Activated naive CD4-positive, alpha-beta T cell (primary cell): ENCODE measurements around the gene RCOR1.
"Not testable (repeated sequence)": the region's sequence is repeated elsewhere in the genome, so short reads cannot be mapped to it uniquely, and the experiment has no call there.

Source experiments
- DNase-seq, 4 experiments: peaks; one replicate each; lab custom pipeline; 2025; lab: John Stamatoyannopoulos, UW

Gene RCOR1

DNA sequence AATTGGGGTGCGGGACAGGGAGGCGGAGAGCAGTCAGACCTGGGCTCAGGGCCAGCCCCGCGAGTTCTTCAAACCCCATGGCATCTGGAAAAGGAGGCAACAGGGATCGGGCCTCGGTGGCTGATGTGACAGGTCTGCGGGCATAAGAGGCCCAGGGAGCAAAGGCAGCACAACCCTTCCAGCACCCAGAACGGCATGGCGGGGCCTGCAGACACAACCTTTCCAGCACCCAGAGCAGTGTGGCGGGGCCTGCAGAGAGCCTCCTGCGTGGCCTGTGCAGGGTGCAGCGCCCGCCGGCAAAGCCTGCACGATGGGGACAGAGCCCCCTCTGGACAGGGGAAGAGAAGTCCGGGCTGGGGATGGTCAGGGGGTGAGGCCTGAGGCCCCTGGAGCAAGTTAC lies 158.6 kb downstream of the RCOR1 start:
- DNase-seq = no peak

DNA sequence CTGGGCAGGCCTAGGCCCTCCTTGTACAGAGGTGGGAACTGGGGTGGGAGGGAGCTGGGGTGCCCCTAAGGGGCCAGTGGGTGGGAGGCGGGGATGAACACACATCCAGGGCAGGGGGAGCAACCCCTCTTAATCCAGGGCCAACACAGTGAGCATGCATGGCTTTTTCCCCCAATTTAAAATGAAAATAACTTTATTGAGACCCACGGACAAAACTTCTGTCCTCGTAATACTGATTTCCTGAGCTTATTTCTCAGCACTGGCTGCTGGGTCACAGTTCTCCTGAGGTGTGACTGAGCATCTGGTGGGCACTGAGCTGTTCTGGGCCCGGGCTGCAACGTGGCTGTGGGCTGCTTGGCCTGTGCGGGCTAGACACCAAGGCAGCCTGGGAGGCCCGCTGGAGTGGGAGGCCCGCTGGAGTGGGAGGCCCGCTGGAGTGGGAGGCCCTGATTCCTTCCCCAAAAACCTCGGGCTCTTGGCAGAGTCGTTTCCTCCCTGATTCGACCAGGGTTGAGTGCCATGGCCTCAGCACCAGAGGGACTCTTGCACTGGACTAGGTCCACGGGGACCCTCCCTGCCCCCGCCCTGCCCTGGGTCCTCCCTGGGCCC lies 159.9 kb downstream of the RCOR1 start:
- no peak for DNase-seq

DNA sequence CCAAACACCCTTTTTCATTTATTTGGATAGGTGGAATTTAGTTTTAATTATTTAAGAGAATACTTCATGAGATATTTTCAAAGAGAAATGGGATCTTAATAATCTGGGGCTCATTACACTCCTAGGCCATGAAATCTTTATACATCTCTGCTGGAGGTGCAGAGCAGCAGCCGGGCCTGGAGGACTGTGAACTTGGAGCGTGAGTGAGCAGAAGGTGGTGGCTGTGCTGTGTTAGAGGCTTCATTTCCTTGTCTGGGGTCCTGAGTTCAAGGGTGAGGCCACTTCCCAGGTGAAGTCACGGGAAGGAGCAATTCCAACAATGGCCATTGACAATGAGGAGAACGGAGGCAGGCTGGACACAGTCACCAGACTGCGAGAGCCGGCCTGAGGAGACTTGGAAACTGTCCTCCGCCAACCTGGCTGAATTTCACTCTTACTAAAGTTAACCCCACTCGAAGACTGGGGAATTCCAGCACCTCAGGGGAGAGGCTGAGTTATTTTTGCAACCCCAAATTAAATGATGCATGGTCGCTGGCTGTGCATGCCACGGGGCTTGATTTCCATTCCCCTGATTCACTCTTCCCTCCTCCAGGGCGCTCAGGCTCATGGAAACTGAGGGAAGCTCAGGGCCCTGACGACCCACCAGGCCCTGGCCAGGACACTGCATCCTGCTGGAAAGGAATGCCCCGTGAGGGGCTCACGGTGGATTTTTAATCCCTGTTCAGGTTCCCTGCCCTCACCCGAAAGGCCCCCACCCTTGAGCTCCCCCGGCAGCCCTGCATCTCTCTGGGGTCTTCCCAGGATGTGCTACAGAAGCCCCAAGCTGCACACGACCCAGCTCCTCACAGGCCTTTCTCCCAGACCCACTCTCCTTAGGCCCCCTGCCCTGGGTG lies 162.2 kb downstream of the RCOR1 start:
- no peak for DNase-seq

DNA sequence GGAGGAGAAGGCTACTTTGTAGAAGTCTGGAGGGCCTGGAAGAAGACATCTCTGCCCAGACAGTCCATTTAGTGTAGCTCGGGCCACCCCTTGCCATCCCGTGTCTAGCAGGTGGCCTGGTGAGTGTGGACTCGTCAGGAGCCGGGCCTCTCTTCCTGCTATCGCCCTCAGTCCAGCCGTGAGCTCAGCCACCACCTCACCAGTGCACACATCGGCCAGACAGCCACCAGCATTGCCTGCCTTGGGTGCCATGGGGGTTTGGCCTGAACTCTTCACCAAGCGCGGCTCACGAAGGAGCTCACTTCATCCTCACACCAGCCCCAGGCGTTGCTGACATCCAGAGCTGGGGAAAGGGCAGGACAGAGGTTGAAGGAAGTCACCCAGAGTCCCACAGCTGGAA lies 165.2 kb downstream of the RCOR1 start:
- no peak for DNase-seq

DNA sequence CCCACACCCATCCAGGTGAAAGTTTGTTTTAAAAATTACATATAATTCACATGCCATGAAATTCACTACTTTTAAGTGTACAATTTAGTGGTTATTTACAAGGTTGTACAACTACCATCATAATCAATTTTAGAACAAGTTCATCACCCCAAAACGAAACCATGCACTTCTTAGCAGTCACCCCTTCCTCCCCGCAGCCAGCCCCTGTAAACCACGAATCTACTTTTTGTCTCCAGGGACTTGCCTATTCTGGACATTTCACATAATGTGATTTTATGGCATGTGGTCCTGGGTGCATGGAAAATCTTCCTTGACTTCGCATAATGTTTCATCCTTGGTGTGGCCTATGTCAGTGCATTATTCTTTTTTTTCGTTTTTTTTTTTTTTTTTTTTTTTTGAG lies 165.6 kb downstream of the RCOR1 start:
- DNase-seq = no peak

DNA sequence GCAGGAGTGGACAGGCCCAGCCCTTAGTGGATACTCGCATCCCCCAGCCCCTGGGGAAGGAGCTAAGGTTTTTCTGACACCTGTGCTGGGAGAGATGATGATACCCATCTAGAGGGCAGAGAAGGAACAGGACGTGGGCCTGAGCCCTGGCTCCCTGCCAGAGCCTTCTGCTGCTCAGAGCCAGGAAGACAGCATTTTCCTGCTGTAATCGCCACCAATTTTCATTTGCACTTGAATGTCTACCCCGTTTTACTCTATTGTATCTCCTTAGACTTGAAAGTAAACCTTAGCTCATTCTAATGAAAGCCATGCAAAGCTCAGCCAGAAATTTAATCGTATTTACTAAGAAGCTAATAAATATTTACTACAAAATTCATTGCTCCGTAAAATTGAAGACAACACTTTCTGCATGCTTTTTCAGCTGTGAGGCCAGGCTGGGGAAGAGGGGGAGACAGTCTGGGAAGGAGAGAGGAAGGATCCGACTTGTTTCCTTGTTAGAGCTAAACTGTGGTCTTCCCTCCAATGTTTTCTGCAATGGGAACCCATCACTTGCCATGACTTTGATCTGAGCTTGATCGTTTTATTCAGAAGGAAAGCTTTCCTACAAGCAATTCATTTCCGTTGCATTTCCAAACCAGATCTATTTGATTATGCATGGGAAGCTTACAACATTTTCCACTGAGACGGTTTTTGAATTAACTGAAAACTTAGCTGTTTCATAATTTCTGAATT lies 167.2 kb downstream of the RCOR1 start:
- no peak for DNase-seq

DNA sequence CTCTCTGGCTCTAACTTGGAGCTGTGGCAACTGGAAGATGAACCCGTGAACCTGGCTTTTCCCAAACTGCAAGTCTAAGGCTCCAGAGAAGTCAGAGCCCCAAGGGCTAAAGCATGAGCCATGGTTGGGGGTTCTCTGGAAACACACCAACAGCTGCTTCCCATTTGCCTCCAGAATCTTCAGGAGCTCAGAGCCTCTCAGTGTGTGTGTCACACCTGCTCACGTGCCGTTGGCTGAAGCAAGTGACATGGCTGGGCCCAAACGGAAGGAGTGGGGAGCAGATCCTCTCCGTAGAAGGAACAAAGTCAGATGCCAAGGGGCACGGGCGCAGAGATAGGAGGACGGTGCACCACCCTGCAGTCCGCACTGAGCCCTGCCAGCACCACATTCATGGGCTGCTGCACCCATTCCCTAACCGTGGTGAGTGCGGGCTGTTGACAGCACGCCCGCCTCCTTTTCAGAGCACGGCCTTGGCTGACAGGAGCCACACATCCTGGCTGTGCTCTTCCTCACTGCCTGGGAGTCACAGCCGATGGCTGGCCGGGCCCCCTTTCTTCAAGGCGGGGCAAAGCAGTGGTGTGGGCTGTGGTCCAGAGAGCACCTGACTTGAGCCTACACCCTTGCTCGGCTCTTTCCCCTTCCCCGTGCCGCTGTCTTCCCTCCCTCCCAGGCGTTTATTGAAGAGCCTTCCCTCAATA lies 168.2 kb downstream of the RCOR1 start:
- DNase-seq = no peak

DNA sequence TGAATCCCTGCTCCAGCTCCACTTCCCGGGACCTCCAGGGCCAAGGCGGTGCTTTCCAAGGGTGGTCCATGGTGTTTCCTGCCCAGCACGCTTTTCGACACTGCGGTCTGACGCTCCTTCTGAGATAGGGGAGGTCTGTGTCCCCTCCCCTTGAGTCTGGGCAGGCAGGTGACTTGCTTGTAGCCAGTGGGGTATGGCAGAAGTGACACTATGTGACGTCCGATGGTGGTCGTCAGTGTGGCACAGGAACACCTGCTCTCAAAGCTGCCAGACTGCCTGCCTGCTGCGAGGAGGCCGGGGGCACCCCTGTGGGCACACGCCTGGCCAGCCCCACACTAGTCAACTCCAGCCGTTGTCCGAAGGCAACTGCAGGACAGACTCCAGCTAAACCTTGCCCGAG lies 168.8 kb downstream of the RCOR1 start:
- no peak for DNase-seq

DNA sequence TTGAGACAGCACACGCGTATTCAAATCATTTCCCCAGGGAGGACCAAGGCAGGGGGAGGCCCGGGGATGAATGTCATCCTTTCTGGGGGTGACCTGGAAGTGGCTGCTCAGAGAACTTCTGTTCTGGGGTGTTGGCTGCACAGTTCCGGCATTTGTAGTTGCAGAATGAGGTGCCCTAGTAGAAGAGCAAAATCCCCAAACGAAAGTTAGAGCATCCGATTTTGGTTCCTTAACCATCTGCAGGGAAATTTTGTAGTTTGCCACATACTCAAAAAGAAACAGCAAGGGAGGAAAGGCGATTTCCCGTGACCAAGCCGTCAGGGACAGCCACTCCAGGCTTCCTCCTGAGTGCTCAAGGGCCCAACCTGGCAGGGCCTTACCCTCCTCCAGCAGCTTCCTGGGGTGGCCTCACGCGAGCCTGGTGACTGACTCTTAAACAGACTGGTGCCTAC lies 171.8 kb downstream of the RCOR1 start:
- no peak for DNase-seq

DNA sequence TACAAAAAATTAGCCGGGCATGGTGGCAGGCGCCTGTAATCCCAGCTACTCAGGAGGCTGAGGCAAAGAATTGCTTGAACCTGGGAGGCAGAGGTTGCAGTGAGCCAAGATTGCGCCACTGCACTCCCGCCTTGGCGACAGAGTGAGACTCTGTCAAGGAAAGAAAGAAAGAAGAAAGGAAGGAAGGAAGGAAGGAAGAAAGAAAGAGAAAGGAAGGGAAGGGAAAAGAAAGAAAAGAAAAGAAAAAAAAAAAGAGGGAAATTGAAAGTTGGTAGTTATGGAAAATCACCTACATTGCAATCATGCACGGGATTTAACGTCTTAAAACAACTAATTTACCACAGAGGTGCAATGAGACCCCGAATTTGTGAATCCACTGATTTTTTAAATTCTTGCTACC lies 173.3 kb downstream of the RCOR1 start:
- not testable (repeated sequence) for DNase-seq

DNA sequence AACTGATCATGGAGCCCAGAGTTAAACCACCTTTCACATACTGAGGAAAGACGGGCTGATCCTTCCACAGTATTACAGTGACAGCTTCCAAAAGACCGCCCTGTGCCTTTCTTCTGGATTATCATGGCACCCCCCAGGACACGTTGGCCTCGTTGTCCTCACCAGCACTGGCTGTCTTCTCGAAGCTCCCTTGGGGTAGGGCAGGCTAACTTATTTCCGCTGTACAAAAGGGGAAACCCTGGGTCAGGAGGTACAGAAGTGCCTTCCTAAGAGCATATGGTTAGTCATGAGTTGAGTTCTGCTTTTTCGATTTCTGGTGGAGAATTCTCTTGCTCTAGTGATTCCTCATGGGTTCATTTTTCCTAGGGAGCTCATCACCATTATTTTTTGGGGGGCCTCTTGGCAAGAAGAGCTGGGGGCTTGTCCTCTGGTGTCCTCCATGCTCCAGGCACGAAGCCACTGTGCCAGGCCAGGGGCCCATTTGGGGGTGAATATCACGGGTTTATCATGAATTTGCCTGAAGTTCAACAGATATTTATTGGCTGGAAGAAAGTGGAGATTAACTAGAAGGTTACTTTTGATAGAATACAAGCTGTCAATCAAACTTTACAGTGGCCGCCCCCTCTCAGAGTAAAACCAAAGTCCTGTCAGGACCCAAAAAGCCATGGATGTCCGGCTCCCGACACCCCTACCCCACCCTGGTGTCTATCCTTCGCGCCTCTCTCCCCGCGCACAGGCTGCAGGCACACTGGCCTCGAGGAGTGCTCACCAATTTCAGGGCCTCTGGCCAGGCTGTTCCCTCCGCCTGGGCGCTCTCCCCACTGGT lies 176.0 kb downstream of the RCOR1 start:
- no peak for DNase-seq

DNA sequence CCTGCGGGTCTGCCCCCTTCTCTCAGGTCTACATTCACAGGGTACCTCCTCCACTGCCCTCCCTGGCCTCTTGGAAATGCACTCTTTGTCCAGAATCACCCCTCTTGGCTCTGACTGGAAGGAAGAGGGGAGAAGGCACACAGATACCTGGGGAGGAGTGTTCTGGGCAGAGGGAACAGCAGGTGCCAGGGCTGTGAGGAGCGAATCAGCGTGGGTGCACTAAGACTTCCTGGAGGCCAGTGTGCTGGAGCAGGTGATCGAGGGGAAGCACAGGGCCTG lies 176.5 kb downstream of the RCOR1 start:
- DNase-seq = no peak

DNA sequence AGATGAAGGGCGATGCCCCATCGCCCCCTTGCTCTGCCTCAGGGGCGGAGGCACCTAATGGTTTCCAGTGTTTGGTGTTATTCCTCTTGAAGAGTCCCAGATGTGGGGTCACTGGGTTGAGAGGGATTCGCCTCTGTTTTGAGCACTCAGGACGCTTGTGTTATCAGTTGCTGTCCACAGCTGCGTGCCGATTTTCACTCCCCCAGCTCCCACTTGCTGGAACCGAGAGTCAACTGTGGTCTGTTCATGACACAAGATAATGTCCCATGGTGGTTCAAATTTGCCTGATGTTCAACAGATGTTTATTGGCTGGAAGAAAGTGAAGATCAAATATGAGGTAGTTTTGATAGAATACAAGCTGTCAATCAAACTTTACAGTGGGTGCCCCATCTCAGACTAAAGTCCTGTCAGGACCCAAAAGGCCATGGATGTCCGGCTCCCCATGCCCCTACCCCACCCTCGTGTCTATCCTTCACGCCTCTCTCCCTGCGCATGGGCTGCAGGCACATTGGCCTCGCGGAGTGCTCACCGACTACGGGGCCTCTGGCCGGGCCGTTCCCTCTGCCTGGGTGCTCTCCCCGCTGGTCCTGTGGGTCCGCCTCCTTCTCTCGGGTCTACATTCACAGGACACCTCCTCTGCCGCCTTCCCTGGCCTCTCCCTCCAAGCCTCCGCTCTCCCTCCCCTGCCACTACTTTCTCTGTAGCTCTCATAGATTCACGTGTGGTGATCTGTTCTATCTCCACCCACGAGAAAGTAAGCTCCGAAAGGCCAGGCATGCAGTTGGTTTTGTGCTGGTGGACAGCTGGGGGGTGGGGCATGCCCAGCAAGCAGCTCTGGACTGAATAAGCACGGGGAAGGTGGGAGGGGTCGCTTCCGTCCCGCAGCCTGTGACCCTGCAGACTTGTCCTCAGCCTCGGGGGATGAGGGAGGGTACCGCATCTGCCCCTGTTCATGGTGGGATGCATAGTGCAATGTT lies 178.0 kb downstream of the RCOR1 start:
- no peak for DNase-seq

DNA sequence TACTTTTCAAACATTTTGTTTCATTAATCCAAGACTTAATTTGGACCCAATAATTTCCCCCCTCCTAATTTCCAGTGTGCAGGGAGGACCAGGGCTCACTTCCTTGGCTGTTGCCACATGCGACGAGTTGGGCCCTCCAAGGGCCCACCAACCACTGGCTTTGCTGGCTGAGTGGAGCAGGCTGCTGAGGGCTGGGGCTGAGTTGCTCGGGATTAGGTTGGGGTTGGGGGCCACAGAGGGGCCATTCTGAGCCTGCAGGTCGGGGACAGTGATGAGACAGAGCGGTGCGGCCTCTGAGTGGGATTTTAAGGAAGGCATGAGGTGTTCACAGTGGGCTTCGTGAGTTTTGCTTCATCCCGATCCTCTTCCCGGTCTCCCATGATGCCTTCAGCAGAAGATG lies 178.7 kb downstream of the RCOR1 start:
- DNase-seq = no peak

DNA sequence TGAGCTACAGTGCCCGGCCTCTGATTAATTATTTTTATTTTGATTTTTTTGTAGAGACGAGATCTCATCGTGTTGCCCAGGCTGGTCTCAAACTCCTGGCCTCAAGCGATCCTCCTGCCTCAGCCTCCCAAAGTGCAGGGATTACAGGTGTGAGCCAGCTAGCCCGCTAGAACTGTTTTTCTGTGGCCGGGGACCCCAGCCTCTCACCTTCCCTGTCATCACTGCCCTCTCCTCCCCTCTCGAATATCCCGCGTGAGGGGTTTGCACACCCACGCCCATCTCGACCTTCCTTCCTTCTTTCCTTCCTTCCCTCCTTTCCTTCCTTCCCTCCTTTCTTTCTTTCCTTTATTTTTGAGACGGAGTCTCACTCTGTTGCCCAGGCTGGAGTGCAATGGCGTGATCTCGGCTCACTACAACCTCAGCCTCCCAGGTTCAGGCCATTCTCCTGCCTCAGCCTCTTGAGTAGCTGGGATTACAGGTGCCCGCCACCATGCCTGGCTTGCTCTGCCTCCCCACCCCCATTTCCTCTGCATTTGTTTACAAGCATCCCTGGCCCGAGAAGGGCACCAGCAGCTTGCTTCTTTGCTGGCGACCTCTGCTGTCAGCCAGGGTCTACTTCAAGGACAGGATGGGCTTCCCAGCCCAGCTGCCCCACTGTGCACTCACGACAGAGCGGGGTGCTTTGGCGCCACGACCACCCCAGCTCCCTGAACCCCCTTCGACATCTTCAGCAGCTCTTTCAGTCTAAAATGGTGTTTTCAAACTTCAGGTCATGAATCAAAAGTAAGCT lies 180.5 kb downstream of the RCOR1 start:
- no peak for DNase-seq

DNA sequence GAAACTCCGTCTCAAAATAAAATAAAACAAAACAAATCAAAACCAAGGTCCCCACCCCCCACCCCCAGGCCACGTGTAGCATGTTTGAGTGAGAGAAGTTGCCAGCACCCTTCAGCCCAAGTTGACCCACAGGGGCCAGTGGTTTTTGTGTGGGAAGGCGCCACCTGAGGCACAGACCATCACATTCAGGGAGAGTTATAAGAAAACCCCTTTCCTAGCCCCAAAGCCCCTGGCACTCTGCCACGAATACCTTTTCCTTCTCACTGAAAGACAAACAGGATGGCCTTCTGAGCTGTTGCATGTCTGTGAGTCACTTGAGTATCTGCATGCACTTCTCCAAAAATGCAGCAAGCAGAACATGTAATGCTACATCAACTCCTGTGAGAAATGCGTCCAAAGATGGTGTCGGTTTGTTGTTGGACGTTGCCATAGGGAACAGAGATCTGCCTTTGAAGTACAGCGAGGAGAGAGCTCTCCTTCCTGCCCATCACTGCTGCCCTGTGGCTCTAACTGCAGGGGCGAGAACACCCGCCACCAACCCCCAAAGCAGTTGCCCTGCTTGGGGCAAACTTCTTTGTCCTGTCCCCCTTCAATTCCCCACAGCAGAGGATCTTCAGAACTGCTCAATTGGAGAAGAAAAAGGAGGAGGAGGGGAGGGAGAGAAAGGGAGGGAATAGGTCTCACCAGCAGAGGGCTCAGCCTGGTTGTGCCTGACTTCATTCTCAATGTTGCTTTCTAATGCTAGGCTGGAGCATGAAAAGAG lies 182.1 kb downstream of the RCOR1 start:
- DNase-seq = peak in 2 of 4 experiments; percentile 42 to 46

DNA sequence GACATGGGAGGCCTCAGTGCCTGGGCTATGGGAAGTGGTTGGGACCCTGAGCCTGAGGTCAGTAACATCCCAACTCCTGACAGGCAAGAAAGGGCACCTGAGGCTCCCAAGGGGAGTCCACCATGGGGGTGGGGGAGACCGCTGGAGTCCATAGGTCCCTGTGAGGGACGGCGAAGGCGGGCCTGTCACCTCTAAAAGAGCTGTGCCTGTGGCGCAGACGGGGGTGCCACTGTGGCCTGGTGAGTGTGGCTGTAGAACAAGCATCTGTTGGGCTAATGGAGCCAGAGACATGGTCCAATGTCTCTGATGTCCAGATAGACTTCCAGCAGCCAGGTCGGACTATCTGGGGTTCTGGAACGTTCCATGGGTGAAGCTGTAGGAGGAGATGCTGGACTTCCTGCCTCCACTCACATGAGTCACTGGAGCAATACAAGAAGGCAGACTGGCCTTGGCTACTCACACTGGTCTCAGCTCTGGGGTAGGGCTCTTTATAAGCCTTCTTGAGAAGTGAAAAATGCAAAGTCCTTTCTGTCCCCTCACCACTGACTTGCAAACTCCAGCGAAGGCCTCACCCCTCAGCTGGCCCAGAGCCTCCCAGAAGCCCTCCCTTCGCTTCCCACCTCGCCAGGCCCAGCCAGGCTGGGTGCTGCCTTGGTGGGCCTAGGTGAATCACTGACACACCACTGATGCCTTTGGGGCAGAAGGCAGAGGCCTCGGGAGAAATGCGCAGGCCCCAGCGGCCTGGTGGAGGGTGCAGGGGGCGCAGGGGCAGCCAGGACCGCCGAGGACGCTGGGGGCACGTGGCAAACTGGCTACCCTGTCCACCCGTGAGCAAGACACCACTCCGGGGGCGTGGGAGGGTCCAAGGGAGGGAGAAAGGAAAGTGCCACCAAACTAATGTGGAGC lies 183.7 kb downstream of the RCOR1 start:
- no peak for DNase-seq
